Left renal pelvis (tissue), 4 donors: ENCODE results near the gene ADAT1. TPM values are rescaled to one million over a fixed set of nuclear protein-coding genes. Genes with fewer than 3 reads are reported as not detected.

Experiments
- DNase-seq, 4 donors: peaks; one replicate each; pipeline ENCODE4 v3.0.0-alpha.2; 2013; ENCODE audit warnings: low read depth in 4 of 4, low spot score in 3 of 4
- polyA plus RNA-seq, 4 donors: library from polyadenylated mRNA; unstranded; fragments of 120-200 nt; gene quantifications; one replicate each; pipeline ENCODE4 v1.2.1, GENCODE V29; 2013; ENCODE audit not compliant: insufficient read length in 4 of 4

ADAT1 gene, protein sequence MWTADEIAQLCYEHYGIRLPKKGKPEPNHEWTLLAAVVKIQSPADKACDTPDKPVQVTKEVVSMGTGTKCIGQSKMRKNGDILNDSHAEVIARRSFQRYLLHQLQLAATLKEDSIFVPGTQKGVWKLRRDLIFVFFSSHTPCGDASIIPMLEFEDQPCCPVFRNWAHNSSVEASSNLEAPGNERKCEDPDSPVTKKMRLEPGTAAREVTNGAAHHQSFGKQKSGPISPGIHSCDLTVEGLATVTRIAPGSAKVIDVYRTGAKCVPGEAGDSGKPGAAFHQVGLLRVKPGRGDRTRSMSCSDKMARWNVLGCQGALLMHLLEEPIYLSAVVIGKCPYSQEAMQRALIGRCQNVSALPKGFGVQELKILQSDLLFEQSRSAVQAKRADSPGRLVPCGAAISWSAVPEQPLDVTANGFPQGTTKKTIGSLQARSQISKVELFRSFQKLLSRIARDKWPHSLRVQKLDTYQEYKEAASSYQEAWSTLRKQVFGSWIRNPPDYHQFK
- 10 to 100 TPM; 35.3 to 59.5 (median 52.3) TPM for polyA plus RNA-seq

DNA sequence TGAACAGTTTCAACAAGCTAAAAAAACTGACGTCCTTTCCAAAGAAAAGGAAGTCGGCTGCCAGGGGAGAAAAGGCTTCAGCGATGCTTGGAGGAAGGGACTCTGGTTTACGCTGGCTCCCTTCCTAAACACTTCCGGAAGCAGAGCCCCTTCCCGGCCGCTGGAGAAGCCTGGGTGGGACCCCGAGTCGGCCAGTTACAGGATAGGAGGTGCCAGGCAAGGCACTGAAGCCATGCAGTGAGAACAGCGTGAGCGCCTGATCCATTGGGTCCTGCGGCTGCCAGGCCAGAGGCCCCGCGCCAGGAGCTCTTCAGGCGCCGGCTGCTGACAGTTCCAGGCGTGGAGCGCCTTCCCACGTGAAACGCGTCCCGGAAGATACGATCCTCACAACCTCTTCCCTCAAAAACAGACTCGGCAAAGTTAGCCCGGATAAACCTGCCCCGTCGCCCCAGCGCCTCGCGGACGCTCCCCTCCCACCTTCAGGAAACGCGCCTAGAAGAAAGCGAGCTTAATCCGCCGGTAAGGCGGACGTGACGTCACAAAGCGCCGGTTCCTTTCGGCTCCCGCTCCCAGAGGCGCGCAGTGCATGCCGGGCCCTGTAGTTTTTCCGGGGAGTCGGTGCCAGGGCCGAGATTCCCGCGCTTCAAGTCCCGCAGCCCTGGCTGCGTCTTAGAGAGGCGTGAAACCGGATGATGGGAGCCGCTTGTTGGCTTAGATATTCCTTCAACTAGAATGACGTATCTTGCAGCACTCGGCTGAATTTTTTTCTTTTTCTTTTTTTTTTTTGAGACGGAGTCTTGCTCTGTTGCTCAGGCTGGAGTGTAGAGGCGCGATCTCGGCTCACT, at the start of gene ADAT1:
Gene ADAT1 (minus strand): TSS at position 521 of the 845 bp plus-strand sequence. CDS start 2,482 bp downstream, outside the sequence.
- peak; percentile 91 to 98 (median 96) for DNase-seq

DNA sequence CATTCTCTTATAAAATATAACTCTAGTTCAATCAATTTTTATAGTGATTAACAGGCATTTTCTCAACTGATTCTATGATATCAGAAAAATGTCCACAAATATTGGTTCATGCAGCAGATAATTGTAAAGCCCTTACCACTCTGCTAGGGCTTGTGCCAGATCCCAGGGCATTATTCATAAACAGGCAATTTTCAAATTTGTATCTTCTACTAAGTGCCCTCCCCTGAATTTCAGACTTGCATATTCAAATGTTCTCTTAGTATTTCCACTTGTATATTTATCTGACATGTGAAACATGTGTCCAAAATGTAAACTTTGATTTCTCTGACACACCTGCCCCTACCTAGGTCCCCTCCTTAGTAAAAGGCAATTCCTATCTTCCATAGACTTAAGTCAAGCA, 44.4 kb upstream of the ADAT1 start:
- no peak for DNase-seq

DNA sequence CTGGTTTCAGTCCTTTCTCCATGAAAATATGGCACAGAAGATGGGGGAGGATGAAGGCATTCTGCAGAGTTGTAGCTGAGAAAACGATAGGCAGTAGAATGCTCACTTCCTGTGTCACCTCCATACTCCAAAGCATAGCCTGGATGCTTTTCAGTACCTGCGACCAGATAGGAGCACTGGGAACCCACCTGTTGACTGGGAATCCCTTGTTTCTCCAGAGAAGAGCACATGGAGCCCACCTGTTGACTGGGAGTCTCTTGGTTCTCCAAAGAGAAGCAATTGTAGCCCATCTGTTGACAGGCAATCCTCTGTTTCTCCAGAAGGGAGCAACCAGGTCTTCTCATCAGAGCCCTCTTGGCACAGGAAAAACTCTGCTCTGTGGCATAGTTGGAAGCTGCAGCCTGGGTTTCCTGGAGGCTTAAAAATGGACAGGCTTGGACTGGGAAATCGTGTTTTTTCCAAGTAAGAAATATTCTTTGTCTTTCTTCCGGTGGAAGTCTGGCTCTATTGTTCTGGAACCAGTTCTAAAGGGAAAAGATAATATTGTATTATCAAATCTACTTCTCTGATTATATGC, 37.7 kb upstream of the ADAT1 start:
- no peak for DNase-seq

DNA sequence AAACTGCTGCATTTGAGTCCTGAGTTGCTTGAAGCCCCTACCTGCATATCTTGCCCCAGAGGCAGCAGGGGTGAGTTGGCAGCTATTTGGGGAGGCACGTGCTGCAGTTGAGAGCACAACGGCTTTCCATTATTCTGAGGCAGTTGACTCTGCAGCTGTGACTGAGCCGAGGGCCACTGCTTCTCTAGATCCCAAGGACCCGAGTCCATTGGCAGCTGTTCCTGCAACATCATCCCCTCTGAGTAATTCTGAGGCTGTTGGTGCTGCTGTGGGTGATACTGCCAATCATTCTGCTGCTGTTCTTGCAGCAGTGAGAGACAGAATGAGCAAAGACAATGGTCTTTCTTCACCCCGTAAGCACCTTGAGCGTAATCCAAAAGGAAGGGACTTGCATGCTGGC, 37.2 kb upstream of the ADAT1 start:
- DNase-seq = no peak

DNA sequence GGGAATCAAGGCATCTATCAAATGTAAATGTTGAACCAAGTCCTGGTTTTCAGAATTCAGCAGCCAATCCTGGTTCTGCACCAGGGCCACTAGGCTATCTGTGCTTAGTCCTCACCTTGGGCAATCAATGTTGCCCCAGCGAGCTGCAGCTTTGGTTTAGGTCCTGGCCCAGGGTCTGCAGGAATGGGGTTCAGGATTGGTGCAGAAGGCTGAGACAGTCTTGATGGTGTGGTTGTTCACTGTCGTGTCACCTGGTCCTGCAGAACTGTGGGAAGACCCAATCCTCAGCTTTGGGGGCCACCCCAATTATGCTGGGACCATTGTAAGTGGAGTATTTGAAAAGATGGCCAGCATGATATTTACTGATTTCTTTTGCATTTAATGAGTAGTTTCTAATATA, 35.1 kb upstream of the ADAT1 start:
- DNase-seq = no peak

DNA sequence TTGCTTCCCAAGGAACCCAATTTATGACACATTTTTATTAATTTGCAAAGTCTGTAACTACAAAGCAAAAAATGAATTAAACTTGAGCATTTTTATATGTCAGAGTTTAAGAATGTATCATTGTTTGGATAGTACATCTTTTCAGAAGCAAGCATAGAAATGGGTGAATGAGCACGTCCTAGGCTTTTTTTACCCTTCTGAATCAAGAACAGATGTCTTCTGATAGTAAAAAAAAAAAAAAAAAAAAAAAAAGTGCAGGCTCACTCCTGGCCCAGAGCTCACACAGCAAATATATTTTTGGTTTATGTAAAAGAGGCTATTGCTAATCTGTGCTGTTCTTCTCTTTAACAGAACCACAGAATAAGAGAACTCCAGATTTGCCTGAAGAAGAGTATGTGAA, 30.8 kb upstream of the ADAT1 start:
- no peak for DNase-seq

DNA sequence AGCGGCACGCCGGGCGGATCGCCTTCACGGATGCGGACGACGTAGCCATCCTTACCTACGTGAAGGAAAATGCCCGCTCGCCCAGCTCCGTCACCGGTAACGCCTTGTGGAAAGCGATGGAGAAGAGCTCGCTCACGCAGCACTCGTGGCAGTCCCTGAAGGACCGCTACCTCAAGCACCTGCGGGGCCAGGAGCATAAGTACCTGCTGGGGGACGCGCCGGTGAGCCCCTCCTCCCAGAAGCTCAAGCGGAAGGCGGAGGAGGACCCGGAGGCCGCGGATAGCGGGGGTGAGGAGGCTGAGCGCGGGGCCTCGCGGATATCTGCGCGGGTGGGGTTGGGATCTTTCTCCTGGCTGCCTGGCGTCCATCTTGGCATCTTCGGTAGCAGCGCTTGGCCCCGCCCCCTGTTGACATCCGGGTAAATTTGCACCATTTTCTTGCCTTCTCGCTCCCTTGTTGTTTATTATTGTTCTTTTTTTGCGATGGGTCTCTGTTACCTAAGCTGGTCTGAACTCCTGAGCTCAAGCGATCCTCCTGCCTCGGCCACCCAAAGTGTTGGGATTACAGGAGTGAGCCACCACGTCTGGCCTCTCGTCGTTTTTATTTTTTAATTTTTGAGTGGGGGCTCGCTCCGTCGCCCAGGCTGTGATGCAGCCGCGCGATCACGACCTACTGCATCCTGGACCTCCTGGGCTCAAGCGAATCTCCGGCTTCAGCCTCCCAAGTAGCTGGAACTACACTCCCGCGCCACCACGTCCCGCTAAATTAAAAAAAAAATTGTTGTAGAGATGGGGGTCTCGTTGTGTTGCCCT, 25.4 kb upstream of the ADAT1 start:
- peak; percentile 73 to 82 (median 76) for DNase-seq

DNA sequence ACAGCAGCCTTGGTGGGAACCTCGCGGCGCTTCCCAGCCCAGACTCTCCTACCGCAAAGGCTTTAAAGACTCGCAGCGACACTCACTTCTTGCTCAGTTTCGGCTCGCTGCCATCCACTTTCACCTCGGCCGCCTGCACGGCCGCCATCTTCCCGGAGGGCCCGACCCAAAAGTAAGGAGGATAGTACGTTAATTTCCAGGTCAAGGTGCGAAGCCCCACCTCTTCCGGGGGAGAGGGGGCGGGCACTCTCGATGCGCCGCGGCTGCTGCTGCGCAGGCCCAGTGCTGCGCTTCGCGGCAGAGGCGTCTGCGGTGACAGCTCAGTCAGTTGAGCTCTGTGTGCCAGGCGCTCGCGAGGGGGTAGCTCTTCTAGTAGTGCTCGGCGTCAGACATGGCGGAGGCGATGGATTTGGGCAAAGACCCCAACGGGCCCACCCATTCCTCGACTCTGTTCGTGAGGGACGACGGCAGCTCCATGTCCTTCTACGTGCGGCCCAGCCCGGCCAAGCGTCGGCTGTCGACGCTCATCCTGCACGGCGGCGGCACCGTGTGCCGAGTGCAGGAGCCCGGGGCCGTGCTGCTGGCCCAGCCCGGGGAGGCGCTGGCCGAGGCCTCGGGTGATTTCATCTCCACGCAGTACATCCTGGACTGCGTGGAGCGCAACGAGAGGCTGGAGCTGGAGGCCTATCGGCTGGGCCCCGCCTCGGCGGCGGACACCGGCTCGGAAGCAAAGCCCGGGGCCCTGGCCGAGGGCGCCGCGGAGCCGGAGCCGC, 24.6 kb upstream of the ADAT1 start, which contains the start of the genes KARS1 and TERF2IP:
Gene KARS1 (minus strand): TSS at position 174 of the 773 bp plus-strand sequence. CDS start 26 bp downstream, at position 148.
Gene TERF2IP (plus strand): TSS at position 282 of the 773 bp plus-strand sequence. CDS start 110 bp downstream, at position 392.
- DNase-seq = peak; percentile 84 to 86 (median 84)

DNA sequence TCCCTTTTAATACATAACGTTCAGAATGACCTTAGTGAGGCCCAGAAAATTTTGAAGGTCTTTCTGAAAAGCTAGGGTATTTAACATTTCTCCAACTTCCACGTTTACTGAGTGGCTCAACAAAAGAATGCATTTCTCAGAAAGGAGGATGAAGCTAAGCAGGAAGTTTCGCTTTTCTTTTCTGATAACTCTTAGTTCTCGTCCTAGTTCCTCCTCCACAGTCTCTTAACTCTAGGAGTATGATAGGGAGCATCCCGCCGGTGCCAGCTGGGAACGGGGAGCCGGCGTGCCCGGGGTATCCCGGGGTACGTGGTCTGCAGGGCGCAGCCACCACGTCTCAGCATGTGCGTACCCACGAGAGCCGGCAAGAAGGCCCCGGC, 24.0 kb upstream of the ADAT1 start:
- DNase-seq = no peak

DNA sequence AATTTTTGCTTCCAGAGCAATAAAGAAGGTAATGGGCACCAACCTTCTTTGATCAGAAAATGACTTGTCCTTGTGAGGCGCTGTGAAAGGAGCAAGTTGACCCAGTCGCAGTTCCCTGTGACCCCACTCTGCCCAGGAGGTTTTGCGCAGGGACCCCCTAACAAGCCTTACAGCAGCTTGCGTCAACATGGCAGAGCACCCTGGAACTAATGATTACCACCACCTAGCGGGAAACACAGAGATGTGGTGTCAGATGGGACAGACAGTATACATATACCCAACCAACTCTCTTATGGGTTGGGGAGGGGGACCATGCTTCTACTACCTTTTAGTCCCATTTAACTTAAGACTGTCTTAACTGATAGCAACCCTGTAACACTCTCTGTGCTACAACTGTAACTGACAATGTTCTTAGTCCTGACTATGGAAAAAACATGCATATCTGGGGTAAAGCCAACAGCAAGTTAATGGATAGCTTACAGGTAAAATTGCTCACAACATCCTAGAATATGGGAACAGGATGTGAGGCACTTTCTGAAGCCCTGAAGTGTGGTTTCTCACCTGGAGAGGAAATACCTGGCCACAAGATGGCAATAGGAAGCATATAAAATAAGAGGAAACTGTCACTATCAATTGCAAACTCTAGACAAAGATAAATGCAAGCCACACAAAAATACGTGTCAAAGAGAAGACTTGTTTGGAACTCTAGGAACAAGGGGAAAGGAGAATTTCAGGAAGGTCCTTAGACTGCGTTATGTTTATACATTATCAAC, 21.3 kb upstream of the ADAT1 start:
- no peak for DNase-seq

DNA sequence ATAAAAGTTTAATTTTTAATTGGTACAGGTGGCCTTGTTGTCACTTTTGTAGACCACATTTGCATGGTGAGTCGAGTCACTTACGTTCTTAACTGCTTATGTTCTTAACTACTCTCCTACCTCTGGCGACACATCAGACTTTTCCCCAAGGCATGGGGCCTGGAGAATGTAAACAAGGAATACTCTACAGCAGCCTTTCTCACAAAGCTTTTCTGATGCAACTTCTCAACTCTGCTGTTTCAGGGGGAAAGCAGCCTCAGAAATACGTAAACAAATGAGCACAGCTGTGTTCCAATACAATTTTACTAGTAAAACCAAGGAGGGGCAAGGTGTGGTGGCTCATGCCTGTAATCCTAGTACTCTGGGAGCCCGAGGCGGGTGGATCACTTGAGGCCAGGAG, 17.5 kb upstream of the ADAT1 start:
- no peak for DNase-seq

DNA sequence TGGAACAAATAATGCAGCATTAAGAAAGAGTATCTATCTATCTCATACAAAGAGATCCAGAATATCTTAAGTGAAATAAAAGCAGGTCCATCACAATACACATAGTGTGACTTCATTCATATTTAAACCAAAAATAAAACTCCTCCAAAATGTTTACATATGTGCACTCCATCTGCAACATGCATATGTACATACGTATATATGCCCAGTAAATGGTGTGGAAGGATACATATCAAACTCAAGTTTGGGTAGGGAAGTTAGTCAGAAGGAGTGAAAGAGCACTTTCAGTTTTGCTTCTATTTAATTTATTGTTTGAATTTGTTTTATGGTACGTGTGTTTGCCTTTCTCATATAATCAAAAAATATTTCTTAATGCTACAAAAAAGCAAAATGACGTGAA, 12.0 kb upstream of the ADAT1 start:
- DNase-seq = no peak

DNA sequence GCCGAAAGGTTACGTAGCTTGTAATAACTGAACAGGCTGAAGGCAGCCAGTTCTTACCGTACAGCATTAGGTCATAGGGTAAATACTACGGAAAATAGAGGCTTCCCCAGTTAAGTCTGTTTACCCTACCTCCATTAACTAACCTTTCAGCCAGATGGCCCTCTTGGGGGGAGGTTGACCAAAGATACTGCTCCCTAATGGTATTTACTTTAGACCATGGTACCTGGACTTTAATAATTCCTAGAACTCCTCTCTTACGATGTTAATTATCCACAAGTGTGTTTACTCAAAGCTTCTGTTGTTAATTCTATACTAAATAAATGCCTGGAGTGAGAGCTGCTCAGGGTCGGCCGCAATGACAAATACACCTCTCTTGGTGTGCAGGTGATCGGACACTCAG, 9.8 kb upstream of the ADAT1 start:
- no peak for DNase-seq

DNA sequence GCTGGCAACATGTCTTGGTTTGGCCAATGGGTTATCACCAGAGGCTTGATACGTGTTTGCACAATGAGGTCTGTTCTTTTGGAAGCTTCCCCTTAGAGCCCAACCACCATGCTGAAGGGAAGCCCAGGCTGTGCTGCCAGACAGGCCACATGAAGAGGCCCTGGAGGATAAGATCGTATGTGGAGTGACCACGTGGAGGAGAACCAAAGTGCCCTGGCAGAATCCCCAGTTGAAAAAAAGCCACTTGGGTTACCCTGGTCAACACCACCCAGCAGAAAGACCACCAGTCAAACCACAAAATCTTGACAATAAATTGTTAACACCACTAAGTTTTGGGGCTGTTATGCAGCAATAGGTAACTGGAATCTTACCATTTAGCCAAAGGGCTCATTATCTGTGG, 7.0 kb upstream of the ADAT1 start:
- no peak for DNase-seq

DNA sequence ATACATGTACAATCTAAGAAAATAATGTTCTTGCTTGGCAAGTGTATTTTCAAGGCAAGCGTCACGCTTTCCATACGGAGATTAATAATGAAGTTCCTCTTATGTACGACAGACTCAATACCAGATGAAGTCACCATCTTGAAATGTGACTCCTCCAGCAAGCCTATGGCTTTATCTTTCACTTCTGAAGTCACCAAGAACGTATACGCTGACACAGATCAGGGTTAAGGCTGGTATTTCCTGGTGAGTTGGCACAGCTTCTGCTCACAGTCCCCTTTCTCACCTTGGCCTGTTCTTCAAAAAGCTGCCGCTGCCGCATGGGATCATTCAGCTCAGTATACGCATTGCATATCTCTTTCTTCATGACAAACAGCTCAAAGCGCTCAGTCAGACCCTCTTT, 6.1 kb upstream of the ADAT1 start:
- no peak for DNase-seq

DNA sequence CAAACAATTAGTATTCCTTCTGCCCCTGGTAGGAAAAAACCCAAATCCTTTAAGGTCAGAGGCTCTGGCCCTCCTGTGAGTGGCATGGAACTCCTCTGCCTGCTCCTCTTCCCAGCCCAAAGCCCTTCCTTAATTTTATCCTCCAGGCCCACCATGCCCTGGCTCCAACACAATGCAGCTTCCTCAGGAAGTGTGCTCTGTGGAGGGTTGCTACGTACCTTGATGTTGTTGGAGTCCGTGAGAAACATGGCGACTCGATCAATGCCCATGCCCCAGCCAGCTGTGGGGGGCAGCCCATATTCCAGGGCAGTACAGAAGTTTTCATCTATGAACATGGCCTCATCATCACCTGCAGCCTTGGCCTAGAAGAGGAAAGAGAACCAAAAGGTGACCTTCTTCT, 5.3 kb upstream of the ADAT1 start:
- no peak for DNase-seq

DNA sequence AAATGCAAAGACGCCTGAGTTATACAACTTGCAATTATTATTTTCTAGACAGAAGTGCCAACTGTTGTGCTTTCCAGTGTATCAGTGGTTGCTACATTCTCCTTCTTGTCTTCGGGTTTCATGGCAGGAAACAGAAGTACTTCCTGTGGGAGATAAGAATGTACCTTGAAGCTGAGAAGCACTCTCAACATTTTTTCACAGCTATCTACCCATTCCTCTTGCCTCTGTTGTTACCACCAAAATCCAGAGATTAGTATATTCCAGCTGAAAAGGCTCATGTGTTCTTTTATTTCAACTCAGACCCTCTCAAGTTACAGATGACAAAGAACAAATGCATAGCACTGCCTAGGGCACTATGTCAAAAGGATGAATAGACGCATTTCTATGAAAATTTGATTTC, 4.8 kb upstream of the ADAT1 start:
- no peak for DNase-seq

DNA sequence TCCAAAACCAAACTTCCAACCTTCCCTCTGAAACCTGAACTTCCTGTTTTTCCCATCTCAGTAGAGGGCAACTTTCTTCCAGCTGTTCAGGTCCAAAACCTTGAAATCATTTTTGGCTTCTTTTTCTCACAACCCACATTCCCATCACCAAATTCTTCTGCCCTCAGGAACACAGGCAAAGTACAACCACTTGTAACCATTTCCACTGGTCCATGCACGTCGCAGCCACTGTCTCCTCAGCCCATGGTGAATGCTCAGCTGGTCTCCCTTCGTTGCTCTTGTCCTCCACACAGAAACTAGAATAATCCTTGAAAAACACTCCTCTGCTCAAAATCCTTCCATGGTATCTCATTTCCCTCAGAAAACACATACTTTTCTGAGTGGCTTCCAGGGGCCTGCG, 3.7 kb upstream of the ADAT1 start:
- no peak for DNase-seq

DNA sequence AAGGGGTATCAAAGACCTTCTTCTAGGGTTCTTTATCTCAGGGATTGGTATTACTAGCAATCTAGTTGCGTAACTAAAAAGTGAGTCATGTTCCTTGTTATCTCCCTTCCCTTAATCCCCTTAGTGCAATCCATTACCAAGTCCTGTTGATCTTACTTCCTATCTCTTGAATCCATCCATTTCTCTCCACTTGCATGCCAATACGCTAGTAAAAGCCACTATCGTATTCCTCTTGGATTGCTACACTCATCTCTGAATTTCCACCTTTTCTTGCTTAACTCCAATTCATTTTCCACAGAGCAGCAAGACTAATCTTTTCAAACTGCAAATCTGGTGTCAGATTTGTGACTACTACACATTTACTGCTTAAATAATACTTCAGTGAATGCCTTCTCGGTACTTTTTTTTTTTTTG, 1.8 kb upstream of the ADAT1 start:
- DNase-seq = no peak
